Activated CD4-positive, alpha-beta T cell treated with anti-CD3 and anti-CD28 coated beads for 48 hours (primary cell): ENCODE results near the gene TNIP1.

ENCODE experiments used
- DNase-seq: peaks from one replicate; pipeline ENCODE4 v3.0.0-alpha.2; 2020

TNIP1 gene, protein sequence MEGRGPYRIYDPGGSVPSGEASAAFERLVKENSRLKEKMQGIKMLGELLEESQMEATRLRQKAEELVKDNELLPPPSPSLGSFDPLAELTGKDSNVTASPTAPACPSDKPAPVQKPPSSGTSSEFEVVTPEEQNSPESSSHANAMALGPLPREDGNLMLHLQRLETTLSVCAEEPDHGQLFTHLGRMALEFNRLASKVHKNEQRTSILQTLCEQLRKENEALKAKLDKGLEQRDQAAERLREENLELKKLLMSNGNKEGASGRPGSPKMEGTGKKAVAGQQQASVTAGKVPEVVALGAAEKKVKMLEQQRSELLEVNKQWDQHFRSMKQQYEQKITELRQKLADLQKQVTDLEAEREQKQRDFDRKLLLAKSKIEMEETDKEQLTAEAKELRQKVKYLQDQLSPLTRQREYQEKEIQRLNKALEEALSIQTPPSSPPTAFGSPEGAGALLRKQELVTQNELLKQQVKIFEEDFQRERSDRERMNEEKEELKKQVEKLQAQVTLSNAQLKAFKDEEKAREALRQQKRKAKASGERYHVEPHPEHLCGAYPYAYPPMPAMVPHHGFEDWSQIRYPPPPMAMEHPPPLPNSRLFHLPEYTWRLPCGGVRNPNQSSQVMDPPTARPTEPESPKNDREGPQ

DNA sequence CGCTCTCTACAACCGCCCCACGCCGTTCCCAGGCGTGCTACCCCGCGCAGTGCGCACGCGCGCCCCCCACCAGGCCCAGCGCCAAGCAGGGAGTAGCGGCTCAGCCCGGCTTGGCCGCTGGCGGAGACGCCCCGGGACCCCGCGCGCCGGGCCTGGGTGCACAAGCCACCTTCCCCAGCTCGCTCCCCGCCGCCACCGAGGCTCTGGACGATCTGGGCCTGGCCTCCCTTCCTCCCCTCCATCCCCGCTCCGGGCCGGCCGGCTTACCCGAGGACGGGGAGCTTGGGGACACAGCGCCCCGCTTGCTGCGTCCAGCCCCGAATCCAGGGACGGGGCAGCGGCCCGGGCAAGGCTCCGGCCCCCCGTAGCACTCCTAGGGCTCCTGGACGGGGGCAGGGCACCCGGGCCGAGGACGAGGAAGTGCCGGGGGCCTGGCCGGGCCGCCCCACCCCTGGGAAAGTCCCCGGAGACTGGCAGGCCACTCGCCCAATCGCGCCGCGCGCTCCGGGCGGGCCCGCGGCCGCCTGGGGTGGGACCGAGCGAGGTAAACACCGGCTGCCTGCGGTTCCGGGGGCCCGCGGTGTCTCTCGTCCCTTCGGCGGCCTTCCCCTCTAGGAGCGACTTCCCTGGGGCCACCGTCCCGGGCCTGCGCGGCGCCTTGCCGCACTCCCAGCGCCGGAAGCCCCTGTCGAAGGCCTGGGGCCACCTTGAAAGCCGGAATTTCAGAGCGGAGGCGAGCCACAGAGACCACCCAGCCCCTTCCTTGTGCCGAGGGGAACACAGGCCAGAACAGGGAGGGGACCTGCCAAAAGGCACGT is at the start of gene TNIP1:
TSS of gene TNIP1 (minus strand) at position 422 of the 818 bp plus-strand sequence. CDS start 15,939 bp downstream, outside the sequence.
- DNase-seq = peak; percentile 94

DNA sequence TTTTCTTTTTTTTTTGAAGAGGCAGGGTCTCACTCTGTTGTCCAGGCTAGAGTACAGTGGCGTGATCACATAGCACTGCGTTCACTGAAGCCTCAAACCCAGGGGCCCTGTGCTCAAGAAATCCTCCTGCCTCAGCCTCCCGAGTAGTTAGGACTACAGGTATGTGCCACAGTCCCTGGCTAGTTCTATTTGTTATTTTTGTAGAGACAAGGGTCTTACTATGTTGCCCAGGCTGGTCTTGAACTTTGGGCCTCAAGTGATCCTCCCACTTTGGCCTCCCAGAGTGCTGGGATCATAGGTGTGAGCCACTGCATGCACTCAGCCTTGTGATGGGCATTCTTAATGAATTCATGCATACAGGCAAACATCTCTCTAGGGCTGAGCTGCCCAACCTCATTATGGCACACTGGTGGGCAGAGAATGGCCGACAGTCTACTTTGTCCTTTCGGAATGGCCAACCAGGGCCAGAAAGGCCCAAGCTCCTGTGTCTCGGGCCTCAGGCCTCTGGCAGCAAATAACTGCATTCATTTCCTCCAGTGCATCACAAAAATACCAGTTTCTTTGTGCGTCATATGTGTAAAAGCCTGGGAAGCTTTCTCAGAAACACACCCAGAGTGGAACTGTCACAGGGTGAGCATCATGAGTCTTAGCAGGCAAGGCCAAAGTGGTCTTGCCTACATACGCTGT is 49.5 kb upstream of the TNIP1 start:
- DNase-seq = no peak

DNA sequence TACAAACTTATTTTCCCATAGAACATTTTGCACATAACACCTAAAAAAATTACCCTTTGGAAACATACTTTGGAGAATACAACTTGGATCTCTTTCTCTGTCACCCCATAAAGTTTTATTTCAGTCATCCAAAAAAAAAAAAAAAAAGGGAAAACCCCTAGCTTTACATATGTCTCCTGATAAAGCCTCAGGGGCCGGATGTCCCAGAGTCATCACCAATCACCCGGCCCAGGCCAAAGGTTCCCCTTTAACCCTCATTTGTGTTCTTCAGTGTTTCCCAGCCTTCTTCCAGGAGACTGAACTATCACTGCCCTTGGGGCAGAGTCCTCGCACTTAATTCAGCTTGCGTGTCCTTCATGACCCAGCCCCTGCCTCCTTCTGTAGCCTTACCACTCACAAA is 48.0 kb upstream of the TNIP1 start:
- peak; percentile 23 for DNase-seq

DNA sequence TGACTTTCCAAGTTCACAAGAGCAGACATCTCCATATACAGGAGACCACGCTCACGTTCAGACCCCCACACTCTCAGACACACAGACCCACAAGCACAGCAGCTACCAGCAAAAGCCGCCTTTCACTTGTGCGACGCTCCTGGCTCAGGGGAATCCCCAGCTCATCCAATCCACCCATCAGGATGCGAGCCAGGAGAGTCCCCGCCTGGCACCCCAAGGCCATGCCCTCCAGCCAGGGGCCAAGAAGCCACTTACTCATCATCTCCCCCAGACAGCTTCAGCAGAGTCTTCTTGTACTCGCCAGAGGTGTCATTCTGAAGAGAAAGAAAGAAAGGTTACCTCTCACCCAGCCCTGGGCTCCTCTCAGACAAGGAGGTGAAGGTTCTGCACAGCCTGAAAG is 47.1 kb upstream of the TNIP1 start:
- DNase-seq = no peak

DNA sequence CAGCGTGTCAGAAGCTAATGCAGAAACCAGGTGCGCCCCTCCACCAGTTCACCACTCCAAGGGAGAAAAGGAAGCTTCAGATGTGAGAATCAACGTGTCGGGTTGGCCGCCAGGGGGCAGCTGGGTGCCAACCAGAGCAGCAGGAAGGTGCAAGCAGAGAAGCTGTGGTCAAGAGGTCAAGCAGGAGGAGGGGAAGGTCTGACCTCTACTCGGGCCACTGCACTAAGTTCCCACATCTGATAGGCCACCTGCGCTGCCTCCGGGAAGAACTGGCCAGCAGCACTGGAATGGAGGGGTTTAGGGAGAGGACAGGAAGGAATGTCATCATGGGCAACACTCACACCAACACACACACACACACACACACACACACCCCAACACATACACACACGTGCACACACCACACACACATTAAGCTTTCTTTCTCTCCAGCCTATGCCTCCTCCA is 45.4 kb upstream of the TNIP1 start:
- DNase-seq = peak; percentile 74

DNA sequence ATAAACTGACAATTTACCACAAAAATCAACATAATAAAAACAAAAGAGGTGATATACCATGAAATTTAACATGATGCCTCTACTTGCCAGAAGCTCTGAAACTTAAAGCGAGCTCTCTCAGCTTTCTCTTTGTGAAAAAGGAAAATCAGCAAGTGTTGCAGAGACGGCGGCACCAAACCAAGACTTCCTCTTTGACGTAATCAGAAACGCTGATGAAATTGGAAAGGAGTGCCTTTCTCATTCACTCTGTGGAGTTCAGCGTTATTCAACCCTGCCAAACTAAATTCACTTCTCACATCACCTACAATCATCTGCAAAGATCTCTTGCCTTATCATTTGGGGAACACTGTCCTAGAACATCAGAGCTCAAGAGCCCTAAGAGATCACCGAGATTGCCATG is 44.6 kb upstream of the TNIP1 start:
- DNase-seq = peak; percentile 24

DNA sequence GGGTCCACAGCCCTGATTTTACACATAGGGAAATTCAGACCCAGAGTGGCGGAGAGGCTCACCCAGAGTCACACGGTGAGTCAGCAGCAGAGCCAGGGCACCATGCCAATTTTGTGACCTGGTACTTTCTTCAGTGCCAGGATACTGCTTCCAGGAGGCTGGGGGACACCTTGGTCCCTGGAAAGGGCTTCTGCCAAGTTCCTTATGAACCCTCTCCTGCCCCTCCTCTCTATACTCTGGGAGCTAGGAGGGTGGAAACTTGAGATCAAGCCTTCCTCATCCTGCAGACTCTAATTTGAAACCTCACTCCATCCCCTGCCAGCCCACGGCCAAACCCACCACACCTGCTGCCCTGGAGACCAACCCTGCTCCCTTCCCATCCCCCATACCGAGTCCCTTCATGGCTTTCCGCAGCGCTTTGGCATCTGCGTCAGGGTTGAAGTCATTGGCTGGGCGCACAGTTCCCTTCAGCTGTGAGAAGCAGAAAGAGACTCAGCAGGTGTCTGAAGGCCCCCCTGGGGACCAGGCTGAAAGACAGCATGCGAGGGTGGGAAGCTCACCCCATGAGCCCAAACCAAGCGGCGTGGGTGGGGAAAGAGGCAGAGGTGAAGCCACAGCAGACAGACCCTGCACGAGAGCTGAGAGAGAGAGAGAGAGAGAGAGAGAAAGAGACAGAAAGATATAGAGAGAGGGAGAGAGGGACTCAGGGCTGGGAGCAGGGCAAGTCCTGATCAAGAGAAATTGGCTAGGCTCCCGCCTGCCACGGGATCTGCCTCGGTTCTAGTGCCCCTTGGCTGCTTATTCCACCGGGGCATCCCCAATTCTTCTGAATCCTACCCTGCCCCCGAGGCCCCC is 43.3 kb upstream of the TNIP1 start:
- peak; percentile 60 for DNase-seq

DNA sequence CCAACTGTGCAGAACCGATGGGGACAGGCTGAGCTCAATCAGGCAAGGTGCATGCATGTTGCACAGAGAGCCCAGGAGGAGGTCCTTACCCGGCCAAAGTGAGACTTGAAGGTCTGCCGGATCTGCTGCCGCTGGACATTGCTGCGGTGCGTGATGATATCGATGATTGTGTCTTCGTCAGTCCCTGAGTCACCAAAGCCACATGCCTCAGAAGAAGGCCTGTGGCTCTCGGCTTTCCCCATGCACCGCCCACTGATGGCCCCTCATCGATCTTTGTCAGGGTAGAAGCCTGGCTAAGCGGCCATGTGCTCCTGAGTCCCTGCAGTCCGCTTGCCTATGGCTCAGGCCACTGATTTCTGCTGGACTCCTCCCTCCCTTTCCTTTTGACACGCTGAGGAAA is 42.0 kb upstream of the TNIP1 start:
- no peak for DNase-seq

DNA sequence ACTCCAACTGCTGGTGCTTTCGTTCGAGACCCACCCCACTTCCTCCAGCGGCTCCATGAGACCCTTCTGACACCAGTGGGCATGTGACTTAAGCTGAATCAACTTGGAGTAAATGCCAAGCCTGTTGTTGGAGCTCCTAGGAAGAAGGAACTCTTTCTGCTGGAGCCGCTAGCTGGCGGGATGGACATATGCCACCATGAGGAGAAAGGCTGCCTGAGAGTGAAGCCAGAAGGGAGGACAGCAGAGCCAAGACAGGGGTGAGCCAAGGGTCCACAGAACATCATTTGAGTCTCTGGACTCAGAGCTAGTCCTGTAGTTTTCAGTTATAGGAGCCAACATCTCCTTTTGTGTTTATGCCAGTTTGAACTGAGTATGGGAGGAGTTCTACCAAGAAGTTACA is 40.8 kb upstream of the TNIP1 start:
- DNase-seq = no peak

DNA sequence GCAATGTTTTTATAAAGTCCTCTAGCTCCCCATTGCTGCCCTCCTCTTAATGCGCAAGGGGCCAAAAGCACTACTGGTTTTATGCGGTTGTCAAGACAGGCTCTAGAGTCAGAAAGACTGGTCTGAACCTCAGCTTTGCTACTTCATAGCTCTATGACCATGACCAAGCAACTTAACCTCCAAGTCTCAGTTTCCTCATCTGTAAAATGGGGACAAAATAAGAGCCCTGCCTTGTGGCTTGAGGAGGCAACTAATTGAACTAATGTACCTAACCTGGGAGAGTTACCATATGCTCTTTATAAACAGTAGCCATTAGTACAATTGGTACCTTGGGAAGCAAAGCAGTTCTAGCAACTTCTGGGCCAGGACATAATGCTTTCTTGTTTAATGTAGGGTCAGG is 40.3 kb upstream of the TNIP1 start:
- no peak for DNase-seq

DNA sequence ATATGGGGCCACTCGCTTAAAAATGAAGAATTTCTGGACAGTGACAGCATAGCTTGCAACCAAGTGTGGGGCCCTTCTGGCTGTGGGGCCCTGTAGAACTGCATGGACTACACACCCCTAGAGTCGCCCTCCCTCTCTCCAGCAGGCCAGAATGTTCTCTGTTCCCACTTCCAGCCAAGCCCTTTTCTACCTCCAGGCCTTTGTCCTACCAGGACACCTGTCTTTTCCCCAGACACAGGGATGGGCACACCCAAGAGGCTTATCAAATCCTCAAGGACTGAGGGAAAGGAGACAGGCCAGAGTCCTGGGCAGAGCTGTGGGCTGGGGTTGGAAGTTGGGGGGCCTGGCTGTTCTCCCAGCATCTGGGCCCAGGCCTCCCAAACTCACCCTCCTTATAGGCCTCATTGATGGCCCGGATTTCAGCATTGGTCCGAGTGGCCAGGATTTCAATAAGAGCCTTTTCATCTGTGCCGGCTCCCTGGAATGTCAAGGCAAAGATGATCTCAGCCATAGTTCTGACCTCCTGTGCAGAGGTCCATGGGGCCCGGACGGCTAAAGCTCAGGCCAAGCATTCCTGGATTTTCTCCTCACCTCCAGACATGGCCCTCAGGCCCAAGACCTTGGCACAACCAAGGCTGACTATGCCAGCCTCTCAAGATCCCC is 38.2 kb upstream of the TNIP1 start:
- DNase-seq = no peak

DNA sequence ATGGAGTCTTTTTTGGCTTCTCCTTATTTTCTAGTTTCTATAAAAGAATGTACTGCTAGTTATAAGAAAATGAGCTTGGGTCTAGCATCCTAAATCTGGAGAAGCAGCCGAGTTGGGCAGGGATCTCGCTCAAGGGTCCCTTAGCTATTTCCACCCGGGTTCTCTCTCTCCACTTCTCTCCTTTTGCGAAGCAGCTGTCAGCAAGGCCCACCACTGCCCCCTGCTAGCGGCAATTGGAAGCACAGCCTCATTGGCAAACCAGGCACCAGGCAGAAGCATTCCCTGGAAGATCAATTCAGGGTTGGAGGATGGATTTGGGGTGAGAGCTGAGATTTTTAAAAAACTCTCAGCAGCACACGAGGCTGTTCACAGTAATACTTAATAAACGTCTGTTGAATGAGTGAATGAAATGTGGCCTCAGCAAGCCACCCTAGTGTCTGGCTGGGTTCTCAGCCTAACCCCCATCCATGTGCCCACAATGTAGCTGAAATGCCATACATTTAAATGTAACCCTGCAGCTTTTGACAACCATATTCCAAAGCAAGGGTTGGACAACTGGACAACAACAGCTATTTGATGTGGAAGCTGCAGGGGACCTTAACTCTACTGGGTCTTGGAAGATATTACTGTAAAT is 34.6 kb upstream of the TNIP1 start:
- peak; percentile 81 for DNase-seq

DNA sequence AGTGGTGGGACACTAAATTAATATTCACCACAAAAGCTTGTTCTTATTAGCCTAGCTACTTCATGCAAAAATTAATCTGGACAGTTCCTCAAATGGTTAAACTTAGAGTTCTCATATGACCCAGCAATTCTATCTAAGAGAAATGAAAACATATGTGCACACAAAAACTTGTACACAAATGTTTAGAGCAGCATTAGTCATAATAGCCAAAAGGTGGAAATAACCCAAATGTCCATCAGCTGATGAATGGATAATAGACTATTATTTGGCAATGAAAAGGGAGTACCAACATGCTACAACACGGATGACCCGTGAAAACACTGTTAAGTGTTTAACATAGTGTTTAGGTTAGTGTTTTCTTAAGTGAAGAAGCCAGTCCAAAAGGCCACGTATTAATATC is 32.8 kb upstream of the TNIP1 start:
- no peak for DNase-seq

DNA sequence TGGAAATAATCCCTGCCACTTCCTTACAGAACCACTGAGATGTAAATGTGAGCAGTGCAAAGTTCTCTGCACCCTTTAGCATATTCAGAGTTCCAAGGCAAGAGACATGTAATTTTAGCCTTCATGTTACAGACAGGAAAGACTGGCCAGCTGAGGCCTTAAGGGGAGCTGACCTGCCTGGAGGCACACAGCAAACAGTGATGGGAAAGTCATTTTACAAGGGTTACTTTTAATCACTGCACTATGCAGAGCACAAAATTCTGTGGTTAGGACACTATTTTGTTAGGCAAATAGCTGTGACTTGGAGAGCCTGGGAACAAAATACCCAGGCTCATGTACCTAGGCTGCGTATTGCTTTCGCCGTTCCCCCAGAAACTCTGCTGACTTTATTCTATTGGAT is 30.2 kb upstream of the TNIP1 start:
- DNase-seq = no peak

DNA sequence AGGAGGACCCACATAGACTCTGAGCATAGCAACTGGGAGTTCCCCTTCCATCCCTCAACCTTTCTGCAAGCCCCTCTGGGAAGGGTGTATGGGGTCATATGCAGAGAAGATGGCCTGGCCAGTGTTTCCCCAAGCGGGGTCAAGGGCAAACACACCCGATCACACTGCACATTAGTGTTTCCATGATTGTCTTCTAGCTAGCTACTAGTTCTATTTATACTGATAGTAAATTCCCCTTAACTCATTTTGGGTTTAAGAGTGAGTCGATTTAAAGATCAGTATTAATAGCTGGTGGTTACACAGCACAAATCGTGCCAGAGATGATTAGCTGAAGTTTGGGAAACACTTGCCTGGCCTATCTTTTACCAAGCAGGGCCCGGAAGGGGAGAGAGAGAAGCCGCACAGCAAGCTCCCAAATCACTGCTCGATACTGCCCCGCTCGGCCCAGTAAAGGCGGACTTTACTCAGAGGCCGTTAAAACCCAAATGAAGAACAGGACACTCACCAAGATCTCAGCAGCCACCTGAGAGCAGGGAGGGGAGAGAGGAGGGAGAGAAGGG is 29.4 kb upstream of the TNIP1 start:
- no peak for DNase-seq

DNA sequence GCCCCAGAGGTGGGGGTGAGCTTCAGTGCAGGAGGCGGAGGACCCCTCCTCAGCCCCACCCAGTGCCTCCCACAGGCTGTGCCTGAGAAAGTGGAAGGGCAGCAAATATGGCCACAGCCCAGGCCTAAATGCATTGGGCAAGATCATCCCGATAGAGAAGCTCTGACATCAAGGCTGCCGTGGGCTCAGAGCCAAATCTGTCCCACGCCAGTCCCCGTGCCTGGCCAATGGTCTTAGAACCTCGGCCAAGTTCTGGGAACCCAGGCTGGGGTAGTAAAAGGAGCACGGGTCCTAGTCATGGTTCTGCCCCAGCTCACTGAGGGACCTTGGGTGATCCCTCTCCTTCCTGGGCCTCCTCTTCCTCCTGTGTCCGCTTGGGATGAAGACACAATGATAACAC is 27.7 kb upstream of the TNIP1 start:
- no peak for DNase-seq

DNA sequence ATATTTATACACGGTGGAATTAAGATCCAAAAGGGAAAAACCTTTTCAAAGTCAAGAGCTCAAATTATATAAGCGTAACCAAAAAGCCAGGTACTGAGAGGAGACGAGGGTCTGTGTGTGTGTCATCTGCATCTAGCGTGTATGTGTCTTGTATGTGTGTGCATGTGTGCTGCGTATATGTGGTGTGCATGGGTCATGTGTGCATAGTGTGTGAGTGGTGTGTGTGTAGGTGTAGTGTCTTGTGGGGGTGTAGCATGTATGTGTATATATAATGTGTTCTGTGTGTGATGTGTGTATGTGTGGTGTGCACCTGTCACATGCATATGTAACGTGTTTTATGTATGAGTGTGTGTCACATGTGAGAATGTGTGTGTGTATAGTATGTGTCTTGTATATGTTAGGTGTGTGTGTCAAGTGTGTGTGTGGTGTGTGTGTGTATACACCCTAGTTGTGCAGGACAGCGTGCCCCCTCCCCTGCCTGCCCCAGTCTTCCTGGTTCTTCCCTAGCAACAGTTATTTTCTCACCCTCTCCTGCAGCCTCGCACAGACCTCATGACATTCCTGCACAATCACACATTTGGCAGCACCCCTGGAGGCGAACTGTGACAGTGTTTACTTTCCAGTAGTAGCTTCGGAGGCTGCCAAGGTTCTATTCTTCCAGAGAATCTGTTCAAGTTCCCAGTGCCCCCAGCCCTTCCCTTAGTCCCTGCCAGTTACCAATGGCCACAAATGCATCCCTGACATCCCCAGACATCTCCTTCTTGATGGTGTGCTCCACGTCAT is 27.1 kb upstream of the TNIP1 start:
- no peak for DNase-seq

DNA sequence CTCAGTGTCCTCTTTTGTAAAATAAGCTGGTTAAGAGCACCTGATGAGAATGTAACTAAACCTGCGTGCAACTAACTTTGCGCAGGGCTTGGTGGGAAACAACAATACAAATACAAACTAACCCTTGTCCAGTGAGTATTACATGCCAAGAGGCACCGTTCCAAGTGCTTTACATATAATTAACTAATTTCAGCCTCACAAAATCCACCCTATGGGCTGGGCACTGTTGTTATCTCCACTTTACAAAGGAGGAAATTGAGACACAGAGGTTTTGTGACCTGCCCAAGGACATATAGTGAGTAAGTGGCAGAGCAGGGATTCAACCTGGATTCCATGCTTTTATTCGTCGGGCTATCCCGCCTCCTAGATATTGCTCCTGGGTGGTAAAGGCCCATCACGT is 26.2 kb upstream of the TNIP1 start:
- DNase-seq = no peak

DNA sequence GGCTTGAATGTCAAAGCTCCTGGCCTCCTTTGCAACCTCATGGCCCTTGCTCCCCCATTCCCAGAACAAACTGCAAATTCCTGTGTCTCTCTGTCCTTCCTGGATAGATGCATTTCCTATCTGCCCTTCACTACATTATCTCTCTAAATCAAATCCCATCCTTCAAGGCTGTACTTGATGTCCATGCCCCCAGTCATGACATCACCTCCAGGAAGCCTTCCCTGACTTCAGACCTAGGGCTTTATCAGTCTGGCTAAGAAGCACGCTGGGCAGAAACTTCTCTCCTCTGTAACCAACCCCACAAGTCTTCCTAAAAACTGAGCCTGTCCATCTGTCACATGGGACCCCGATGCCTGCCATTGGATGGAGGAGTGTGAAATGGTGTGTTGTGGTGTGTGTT is 25.7 kb upstream of the TNIP1 start:
- DNase-seq = no peak

DNA sequence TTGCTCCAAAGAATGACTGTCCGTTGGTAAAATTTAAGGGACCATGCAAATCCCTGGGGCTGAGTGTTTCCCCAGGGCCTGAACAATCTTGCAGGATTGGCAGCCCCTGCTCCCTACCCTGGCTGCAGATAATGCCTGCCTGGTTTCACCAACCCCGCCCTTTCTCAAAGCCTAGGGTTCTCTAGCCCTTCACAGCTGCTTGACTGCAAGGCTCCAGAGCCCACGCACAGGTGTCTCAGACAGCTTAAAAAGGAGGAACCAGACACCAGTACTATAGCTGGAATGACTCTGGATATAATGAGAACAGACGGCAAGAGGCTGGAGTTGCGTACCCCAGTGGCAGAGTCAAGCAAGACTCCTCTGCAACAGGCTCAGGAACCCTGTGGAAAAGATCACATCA is 25.2 kb upstream of the TNIP1 start:
- no peak for DNase-seq
